Kidney epithelial cell (primary cell): ENCODE data around the gene EPHB2. TPM values are rescaled to one million over a fixed set of nuclear protein-coding genes. Genes with fewer than 3 reads are reported as not detected.

Experiments used
- DNase-seq: peaks from one replicate; pipeline ENCODE4 v3.0.0-alpha.2; 2010; ENCODE audit warnings: low read depth
- H3K27me3 ChIP-seq: 2 replicates; pipeline ENCODE4 v1.6.0; 2011; ENCODE audit warnings: low read length; ENCODE audit not compliant: control insufficient read depth, insufficient read depth
- H3K36me3 ChIP-seq: 2 replicates; pipeline ENCODE4 v1.5.1; 2011; ENCODE audit warnings: low read length; ENCODE audit not compliant: control insufficient read depth, insufficient read depth
- H3K4me3 ChIP-seq: 2 replicates; pipeline ENCODE4 v1.5.1; 2011; ENCODE audit warnings: low read depth, mild to moderate bottlenecking, control low read depth, low read length
- total RNA-seq: library from RNA; depleted of rRNA; stranded (reverse); fragments of >200 nt; gene quantifications from 2 replicates; pipeline ENCODE4 v1.2.3, GENCODE V29; 2015
- TF ChIP-seq, protein P1 (sequence below): IDR thresholded peaks from 2 replicates; pipeline ENCODE4 v1.5.1; 2011; ENCODE audit warnings: mild to moderate bottlenecking, moderate library complexity, low read length, control low read depth, inconsistent platforms; ENCODE audit not compliant: insufficient read depth, poor library complexity, severe bottlenecking

EPHB2 gene
- total RNA-seq, 1 donor from 2014 or later: 111 TPM

- no peaks in the 10 kb centered on the region for H3K36me3 ChIP-seq
- TF ChIP-seq, protein P1, sequence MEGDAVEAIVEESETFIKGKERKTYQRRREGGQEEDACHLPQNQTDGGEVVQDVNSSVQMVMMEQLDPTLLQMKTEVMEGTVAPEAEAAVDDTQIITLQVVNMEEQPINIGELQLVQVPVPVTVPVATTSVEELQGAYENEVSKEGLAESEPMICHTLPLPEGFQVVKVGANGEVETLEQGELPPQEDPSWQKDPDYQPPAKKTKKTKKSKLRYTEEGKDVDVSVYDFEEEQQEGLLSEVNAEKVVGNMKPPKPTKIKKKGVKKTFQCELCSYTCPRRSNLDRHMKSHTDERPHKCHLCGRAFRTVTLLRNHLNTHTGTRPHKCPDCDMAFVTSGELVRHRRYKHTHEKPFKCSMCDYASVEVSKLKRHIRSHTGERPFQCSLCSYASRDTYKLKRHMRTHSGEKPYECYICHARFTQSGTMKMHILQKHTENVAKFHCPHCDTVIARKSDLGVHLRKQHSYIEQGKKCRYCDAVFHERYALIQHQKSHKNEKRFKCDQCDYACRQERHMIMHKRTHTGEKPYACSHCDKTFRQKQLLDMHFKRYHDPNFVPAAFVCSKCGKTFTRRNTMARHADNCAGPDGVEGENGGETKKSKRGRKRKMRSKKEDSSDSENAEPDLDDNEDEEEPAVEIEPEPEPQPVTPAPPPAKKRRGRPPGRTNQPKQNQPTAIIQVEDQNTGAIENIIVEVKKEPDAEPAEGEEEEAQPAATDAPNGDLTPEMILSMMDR: no peak
- no peak overlapping the region for H3K4me3 ChIP-seq
- DNase-seq: no peak
- H3K27me3 ChIP-seq: no peaks in the 10 kb centered on the region
These were observed 208.0 kb downstream of the EPHB2 start for GRCh38 chr1:22918644-22919043.

GRCh38 chr1:22919341-22920025 is 208.8 kb downstream of the EPHB2 start:
- H3K4me3 ChIP-seq: no peak overlapping the region
- DNase-seq: no peak
- H3K27me3 ChIP-seq: no peaks in the 10 kb centered on the region
- TF ChIP-seq, protein P1: no peak
- H3K36me3 ChIP-seq: no peaks in the 10 kb centered on the region

DNA sequence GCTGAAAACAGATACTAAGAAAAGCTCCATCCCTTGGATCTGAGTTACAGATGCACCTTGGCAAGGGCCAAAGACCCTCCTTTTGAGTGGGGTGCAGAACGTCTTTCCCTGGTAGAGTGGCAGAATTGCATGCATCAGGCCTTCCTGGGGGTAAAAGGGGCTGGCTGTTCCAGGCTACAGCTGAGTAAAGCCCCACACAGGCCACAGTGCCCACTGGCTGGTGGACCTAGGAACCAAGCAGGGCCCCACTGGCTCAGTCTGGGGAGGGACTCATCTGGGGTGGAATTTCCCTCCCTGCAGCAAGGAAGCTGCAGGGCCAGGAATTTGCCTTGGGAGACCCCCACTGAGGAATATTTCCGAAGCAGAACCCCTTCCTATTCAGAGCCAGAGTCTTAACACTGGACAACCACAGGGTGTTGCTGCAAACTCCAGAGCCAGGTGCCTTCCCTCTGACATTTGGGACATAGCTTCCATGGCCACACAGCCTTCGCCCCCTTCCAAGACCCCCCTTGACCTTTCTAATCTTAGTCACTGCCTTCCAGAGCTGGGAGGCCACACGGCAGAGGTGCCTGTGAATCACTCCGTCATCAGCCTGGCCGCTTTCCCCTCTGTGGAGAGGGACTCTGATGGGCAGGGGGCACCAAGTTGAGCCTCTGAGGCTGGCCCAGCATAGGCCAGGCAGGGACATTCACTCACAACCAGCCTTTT is 209.5 kb downstream of the EPHB2 start:
- no peak for DNase-seq
- Histone ChIP-seq H3K36me3 (no peaks in the 10 kb centered on the region), H3K27me3 (no peaks in the 10 kb centered on the region), H3K4me3 (no peak overlapping the region)
- TF ChIP-seq, protein P1: no peak

DNA sequence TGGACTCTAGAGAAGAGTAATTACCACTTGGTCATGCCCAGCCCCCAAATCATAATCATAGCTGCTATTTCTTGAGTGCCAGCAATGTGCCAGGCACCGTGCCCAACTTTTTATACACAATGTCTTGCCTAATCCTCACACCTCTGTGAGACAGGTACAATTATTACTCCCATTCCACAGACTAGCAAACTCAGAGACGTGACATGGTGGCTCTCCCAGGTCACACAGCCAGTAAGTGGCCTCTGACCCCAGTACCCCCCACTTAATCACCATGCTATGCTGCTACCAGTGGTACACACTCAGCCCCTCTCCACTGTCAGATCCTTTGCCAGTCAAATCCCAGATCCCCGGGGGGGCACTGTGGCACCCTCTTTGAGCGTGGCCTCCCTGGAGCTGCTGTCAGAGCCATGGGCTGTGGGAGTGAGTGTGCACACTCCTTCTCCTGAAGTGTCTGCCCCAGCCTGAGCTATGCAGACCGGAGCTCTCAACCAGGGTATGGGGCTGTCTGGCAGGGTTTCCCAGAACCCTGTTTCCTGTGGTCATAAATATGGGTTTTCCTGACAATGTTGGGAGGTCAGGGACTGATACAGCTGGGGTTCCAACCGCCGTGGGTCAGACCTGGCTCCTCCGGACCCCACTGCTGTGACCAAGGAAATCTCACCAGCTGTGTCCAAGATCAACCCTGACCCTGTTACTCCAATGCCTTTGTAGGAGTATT is 210.3 kb downstream of the EPHB2 start:
- Histone ChIP-seq H3K27me3 (no peaks in the 10 kb centered on the region), H3K36me3 (no peaks in the 10 kb centered on the region), H3K4me3 (no peak overlapping the region)
- TF ChIP-seq, protein P1: no peak
- no peak for DNase-seq

DNA sequence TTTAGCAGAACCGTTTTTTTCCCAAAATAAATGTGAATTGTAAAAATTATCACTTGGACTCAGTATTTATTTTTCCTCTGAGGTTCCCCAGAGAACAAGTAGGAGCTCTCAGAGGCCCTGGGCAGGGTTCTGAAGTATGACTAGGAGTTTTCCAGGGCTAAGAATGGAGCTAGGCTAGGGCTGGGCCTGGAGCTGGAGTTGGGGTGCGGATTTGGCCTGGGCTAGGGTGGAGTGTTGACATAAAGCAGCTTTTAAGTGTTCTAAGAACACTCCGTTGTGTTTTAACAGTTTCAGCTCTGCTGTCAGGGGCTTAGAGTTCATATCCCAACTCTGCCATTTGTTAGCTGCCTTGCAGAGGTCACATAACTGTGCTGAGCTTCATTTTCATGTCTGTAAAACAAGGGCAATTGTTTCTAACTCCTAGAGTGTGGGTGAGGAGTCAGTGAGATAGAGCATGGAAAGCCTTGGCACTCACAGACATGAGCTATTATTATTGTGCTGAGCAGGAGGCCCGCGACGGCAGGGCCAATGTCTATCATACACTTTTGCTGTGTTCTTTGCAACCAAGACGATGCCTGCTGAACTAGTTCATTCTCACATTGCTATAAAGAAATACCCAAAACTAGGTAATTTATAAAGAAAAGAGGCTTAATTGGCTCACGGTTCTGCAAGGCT is 210.9 kb downstream of the EPHB2 start:
- Histone ChIP-seq H3K36me3 (no peaks in the 10 kb centered on the region), H3K27me3 (peaks cover 3% of the 10 kb centered on the region), H3K4me3 (no peak overlapping the region)
- TF ChIP-seq, protein P1: no peak
- DNase-seq: no peak
